K562 (cell line): ENCODE data around the gene PRUNE1. TPM values are rescaled to one million over a fixed set of nuclear protein-coding genes. Genes with fewer than 3 reads are reported as not detected.
A peak's percentile ranks its signal among the peaks of the same experiment; 100 is the strongest.

Experiments
- CEBPZ ChIP-seq: fragments of 150-350 bp; IDR thresholded peaks from 2 replicates; pipeline ENCODE4 v1.6.1; 2014; ENCODE audit warnings: low read depth, mild to moderate bottlenecking, low read length, borderline replicate concordance
- CREB1 ChIP-seq, 2 experiments: sonication (generic) in 1 of 2; formaldehyde crosslinking in 1 of 2; IDR thresholded peaks; 2 replicates each; pipeline versions ENCODE4 v1.6.1 to v1.8.0; 2012 to 2022; ENCODE audit warnings: inconsistent platforms in 1 of 2, mild to moderate bottlenecking in 1 of 2, missing genetic modification reagents in 1 of 2, moderate library complexity in 1 of 2
- HBP1 ChIP-seq: fragments of 450-650 bp; formaldehyde crosslinking; IDR thresholded peaks from 2 replicates; pipeline ENCODE4 v1.4.0; 2022; ENCODE audit warnings: missing genetic modification characterization
- MGA ChIP-seq: fragments of 450-650 bp; IDR thresholded peaks from 2 replicates; pipeline ENCODE4 v1.6.1; 2016; ENCODE audit warnings: mild to moderate bottlenecking, moderate library complexity
- PKNOX1 ChIP-seq: fragments of 450-650 bp; IDR thresholded peaks from 2 replicates; pipeline ENCODE4 v1.6.1; 2016
- RB1 ChIP-seq: fragments of 450-650 bp; IDR thresholded peaks from 2 replicates; pipeline ENCODE4 v1.6.1; 2017; ENCODE audit warnings: low read depth, mild to moderate bottlenecking
- TEAD2 ChIP-seq: fragments of 450-650 bp; IDR thresholded peaks from 2 replicates; pipeline ENCODE4 v1.6.1; 2016; ENCODE audit warnings: missing genetic modification characterization, control low read depth, missing compliant biosample characterization
- ZNF239 ChIP-seq: fragments of 250-450 bp; sonication (Bioruptor Pico); IDR thresholded peaks from 2 replicates; pipeline ENCODE4 v1.4.0; 2020; ENCODE audit warnings: mild to moderate bottlenecking
- polyA plus RNA-seq, 8 experiments: library from polyadenylated mRNA; depleted of rRNA in 4 of 8; stranded (reverse) in 5 of 8; unstranded in 3 of 8; fragments of >200 nt; fragmentation: Nextera tagmentation in 2 of 8; fragmentation: Illumina TruSeq in 1 of 8; extraction: Ambion mirVana in 2 of 8; extraction: Trizol in 1 of 8; gene quantifications; 2 replicates each; pipeline versions ENCODE4 v1.2.1 to v1.2.3, GENCODE V29; 2011 to 2014; ENCODE audit warnings: inconsistent platforms in 1 of 8, missing spikeins in 1 of 8
- total RNA-seq, 7 experiments: library from RNA; depleted of rRNA in 6 of 7; stranded (reverse); fragments of >200 nt in 6 of 7; fragmentation: Illumina TruSeq in 2 of 7; extraction: Trizol in 2 of 7; gene quantifications; 2 replicates each; pipeline versions ENCODE4 v1.2.1 to v1.2.3, GENCODE V29; 2011 to 2021; ENCODE audit warnings: low replicate concordance in 1 of 7

Gene PRUNE1
- total and polyA plus RNA-seq, 9 of the 15 experiments (the other 6 are each of a cell fraction or from before 2014, with no cell fraction given): 16.7 to 48.3 (median 26.2) TPM

- no peak for TF ChIP-seq CEBPZ
- no peak for TF ChIP-seq PKNOX1
- peak; percentile 95 for TF ChIP-seq RB1
- TF ChIP-seq HBP1 (CRISPR knock-in tag): no peak
- 0 out of 2 replicates have a peak, but pooled peaks have one; percentile 40 for TF ChIP-seq TEAD2 (tag)
- no peak for TF ChIP-seq ZNF239 (CRISPR knock-in tag)
- peak; percentile 71 for TF ChIP-seq MGA
- TF ChIP-seq CREB1 (IDR thresholded peaks at IDR 0.05): peak; percentile 84
- TF ChIP-seq CREB1 (CRISPR knock-in tag; IDR thresholded peaks at IDR 0.05): peak; percentile 89
These were observed 62.4 kb downstream of the PRUNE1 start, which contains the start of gene GABPB2 (continued) for GRCh38 chr1:151070474-151071276.
